Measurements from ENCODE around the gene EXO1.
A peak's percentile ranks its signal among the peaks of the same experiment; 100 is the strongest.
"Not testable (repeated sequence)": the region's sequence is repeated elsewhere in the genome, so short reads cannot be mapped to it uniquely, and the experiment has no call there.

Gene EXO1

GRCh38 chr1:241846862-241847539, 1.0 kb upstream of the EXO1 start:
- Mint-ChIP-seq H3K4me3 (peak overlapping the region; percentile 98), H3K27ac (peak overlapping the region; percentile 99), H3K27me3 (peaks cover 3% of the 10 kb centered on the region), H3K4me1 (peaks cover 16% of the 10 kb centered on the region), H3K36me3 (no peaks in the 10 kb centered on the region), H3K9me3 (no peaks in the 10 kb centered on the region)

- Mint-ChIP-seq H3K4me3 (peak overlapping the region; percentile 98), H3K27me3 (peaks cover 3% of the 10 kb centered on the region), H3K9me3 (no peaks in the 10 kb centered on the region), H3K4me1 (peaks cover 16% of the 10 kb centered on the region), H3K27ac (peak overlapping the region; percentile 99), H3K36me3 (no peaks in the 10 kb centered on the region)
These were observed 536 bp upstream of the EXO1 start for GRCh38 chr1:241847540-241847795.

GRCh38 chr1:241848686-241849344, 811 bp downstream of the EXO1 start:
- H3K27me3 Mint-ChIP-seq, result no peaks in the 10 kb centered on the region
- peak overlapping the region; percentile 36 for H3K27ac Mint-ChIP-seq
- peaks cover 16% of the 10 kb centered on the region for H3K4me1 Mint-ChIP-seq
- H3K4me3 Mint-ChIP-seq, result peak overlapping the region; percentile 98
- H3K36me3 Mint-ChIP-seq, result no peaks in the 10 kb centered on the region
- no peaks in the 10 kb centered on the region for H3K9me3 Mint-ChIP-seq

- H3K4me1 Mint-ChIP-seq, result peaks cover 16% of the 10 kb centered on the region
- peak overlapping the region; percentile 98 for H3K4me3 Mint-ChIP-seq
- H3K27me3 Mint-ChIP-seq, result no peaks in the 10 kb centered on the region
- H3K36me3 Mint-ChIP-seq, result no peaks in the 10 kb centered on the region
- H3K9me3 Mint-ChIP-seq, result no peaks in the 10 kb centered on the region
- no peak overlapping the region for H3K27ac Mint-ChIP-seq
These were observed 1.3 kb downstream of the EXO1 start for GRCh38 chr1:241849345-241849695.

- H3K27ac Mint-ChIP-seq, H3K4me3 Mint-ChIP-seq, H3K27me3 Mint-ChIP-seq, H3K9me3 Mint-ChIP-seq, H3K4me1 Mint-ChIP-seq, H3K36me3 Mint-ChIP-seq: not testable (repeated sequence)
These were observed 7.6 kb downstream of the EXO1 start for GRCh38 chr1:241855545-241856140.

- no peaks in the 10 kb centered on the region for H3K9me3 Mint-ChIP-seq
- H3K27me3 Mint-ChIP-seq, result no peaks in the 10 kb centered on the region
- H3K4me3 Mint-ChIP-seq, result no peak overlapping the region
- no peaks in the 10 kb centered on the region for H3K4me1 Mint-ChIP-seq
- H3K27ac Mint-ChIP-seq, result no peak overlapping the region
- H3K36me3 Mint-ChIP-seq, result peaks cover 2% of the 10 kb centered on the region
These were observed 9.1 kb downstream of the EXO1 start for GRCh38 chr1:241857131-241857530.

- H3K4me3 Mint-ChIP-seq, result no peak overlapping the region
- H3K36me3 Mint-ChIP-seq, result peaks cover 3% of the 10 kb centered on the region
These were observed 12.9 kb downstream of the EXO1 start for GRCh38 chr1:241860922-241861321.

GRCh38 chr1:241869022-241869421, 21.0 kb downstream of the EXO1 start:
- Mint-ChIP-seq H3K4me1 (no peaks in the 10 kb centered on the region), H3K36me3 (no peaks in the 10 kb centered on the region), H3K27ac (no peak overlapping the region), H3K4me3 (no peak overlapping the region), H3K9me3 (no peaks in the 10 kb centered on the region), H3K27me3 (no peaks in the 10 kb centered on the region)

More at GRCh38 chr1:241860922-241861321, 12.9 kb downstream of the EXO1 start:
- Mint-ChIP-seq H3K9me3 (no peaks in the 10 kb centered on the region), H3K27me3 (no peaks in the 10 kb centered on the region), H3K4me1 (no peaks in the 10 kb centered on the region), H3K27ac (no peak overlapping the region)

GRCh38 chr1:241870336-241870735, 22.3 kb downstream of the EXO1 start:
- Mint-ChIP-seq H3K36me3 (no peaks in the 10 kb centered on the region), H3K27me3 (no peaks in the 10 kb centered on the region), H3K27ac (no peak overlapping the region), H3K4me1 (no peaks in the 10 kb centered on the region), H3K4me3 (no peak overlapping the region), H3K9me3 (no peaks in the 10 kb centered on the region)

- no peaks in the 10 kb centered on the region for H3K27me3 Mint-ChIP-seq
- no peaks in the 10 kb centered on the region for H3K36me3 Mint-ChIP-seq
- H3K9me3 Mint-ChIP-seq, result no peaks in the 10 kb centered on the region
- no peaks in the 10 kb centered on the region for H3K4me1 Mint-ChIP-seq
- H3K4me3 Mint-ChIP-seq, result no peak overlapping the region
- no peak overlapping the region for H3K27ac Mint-ChIP-seq
These were observed 22.9 kb downstream of the EXO1 start for GRCh38 chr1:241870746-241871430.

GRCh38 chr1:241881440-241881839, 33.4 kb downstream of the EXO1 start:
- Mint-ChIP-seq H3K9me3 (no peaks in the 10 kb centered on the region), H3K27me3 (no peaks in the 10 kb centered on the region), H3K36me3 (peaks cover 5% of the 10 kb centered on the region), H3K4me3 (no peak overlapping the region), H3K27ac (no peak overlapping the region), H3K4me1 (no peaks in the 10 kb centered on the region)

- no peaks in the 10 kb centered on the region for H3K27me3 Mint-ChIP-seq
- no peak overlapping the region for H3K4me3 Mint-ChIP-seq
- no peaks in the 10 kb centered on the region for H3K4me1 Mint-ChIP-seq
- H3K36me3 Mint-ChIP-seq, result peaks cover 5% of the 10 kb centered on the region
- H3K27ac Mint-ChIP-seq, result no peak overlapping the region
- H3K9me3 Mint-ChIP-seq, result no peaks in the 10 kb centered on the region
These were observed 35.2 kb downstream of the EXO1 start for GRCh38 chr1:241883159-241883558.

GRCh38 chr1:241888232-241888631, 40.2 kb downstream of the EXO1 start:
- Mint-ChIP-seq H3K36me3 (peaks cover 3% of the 10 kb centered on the region), H3K4me3 (no peak overlapping the region), H3K27me3 (no peaks in the 10 kb centered on the region), H3K9me3 (no peaks in the 10 kb centered on the region), H3K4me1 (no peaks in the 10 kb centered on the region), H3K27ac (no peak overlapping the region)

- Mint-ChIP-seq H3K9me3 (no peaks in the 10 kb centered on the region), H3K4me3 (no peak overlapping the region), H3K36me3 (no peaks in the 10 kb centered on the region), H3K27ac (no peak overlapping the region), H3K27me3 (no peaks in the 10 kb centered on the region), H3K4me1 (no peaks in the 10 kb centered on the region)
These were observed 43.3 kb downstream of the EXO1 start for GRCh38 chr1:241891296-241891695.

GRCh38 chr1:241894016-241894415, 46.0 kb downstream of the EXO1 start:
- Mint-ChIP-seq H3K36me3 (no peaks in the 10 kb centered on the region), H3K9me3 (no peaks in the 10 kb centered on the region), H3K27me3 (no peaks in the 10 kb centered on the region), H3K27ac (no peak overlapping the region), H3K4me1 (no peaks in the 10 kb centered on the region), H3K4me3 (no peak overlapping the region)

- no peak overlapping the region for H3K4me3 Mint-ChIP-seq
- no peaks in the 10 kb centered on the region for H3K4me1 Mint-ChIP-seq
- H3K27me3 Mint-ChIP-seq, result no peaks in the 10 kb centered on the region
- no peaks in the 10 kb centered on the region for H3K9me3 Mint-ChIP-seq
- H3K27ac Mint-ChIP-seq, result no peak overlapping the region
- no peaks in the 10 kb centered on the region for H3K36me3 Mint-ChIP-seq
These were observed 47.0 kb downstream of the EXO1 start for GRCh38 chr1:241895013-241895412.
